ENCODE results near the gene PTPN4.
A peak's percentile ranks its signal among the peaks of the same experiment; 100 is the strongest.

Gene PTPN4

GRCh38 chr2:119760237-119760955, 674 bp downstream of the PTPN4 start:
- TF ChIP-seq CTCF (IDR thresholded peaks at IDR 0.05; ENCODE audit: unreplicated experiment in 3 of 3), result no peak
- Mint-ChIP-seq H3K27me3 (ENCODE audit: low read depth) (no peaks in the 10 kb centered on the region), H3K4me1 (peaks cover 35% of the 10 kb centered on the region), H3K27ac (peak overlapping the region; percentile 55 to 81 (median 56)), H3K36me3 (ENCODE audit: low read depth) (no peaks in the 10 kb centered on the region), H3K4me3 (peak overlapping the region; percentile 80 to 85 (median 82)), H3K9me3 (no peaks in the 10 kb centered on the region)

DNA sequence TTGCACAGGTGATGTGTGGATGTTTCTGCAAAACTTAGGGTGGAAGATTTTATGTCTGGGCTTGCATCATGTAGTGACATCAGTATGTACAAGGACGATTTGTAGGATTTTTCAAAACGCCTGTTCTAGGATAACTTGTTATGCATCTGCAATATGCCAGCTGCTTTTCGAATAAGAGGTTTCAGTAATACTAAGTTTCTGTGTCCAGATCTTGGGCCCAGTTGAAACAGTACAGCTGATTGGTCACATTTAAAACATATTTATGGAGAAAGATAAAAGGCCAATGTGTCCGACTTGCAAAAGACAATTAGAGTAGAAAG, 1.2 kb downstream of the PTPN4 start:
- Mint-ChIP-seq H3K36me3 (ENCODE audit: low read depth) (no peaks in the 10 kb centered on the region), H3K4me1 (peaks cover 39% of the 10 kb centered on the region), H3K9me3 (no peaks in the 10 kb centered on the region), H3K27ac (peak overlapping the region; percentile 55 to 81 (median 56)), H3K4me3 (peak overlapping the region; percentile 80 to 85 (median 82)), H3K27me3 (ENCODE audit: low read depth) (no peaks in the 10 kb centered on the region)
- TF ChIP-seq CTCF (IDR thresholded peaks at IDR 0.05; ENCODE audit: unreplicated experiment in 3 of 3), result no peak

- no peaks in the 10 kb centered on the region for H3K36me3 Mint-ChIP-seq (ENCODE audit: low read depth)
- no peak overlapping the region for H3K27ac Mint-ChIP-seq
- H3K4me1 Mint-ChIP-seq, result peaks cover 39% of the 10 kb centered on the region
- TF ChIP-seq CTCF (IDR thresholded peaks at IDR 0.05; ENCODE audit: unreplicated experiment in 3 of 3), result no peak
- H3K27me3 Mint-ChIP-seq (ENCODE audit: low read depth), result no peaks in the 10 kb centered on the region
- H3K9me3 Mint-ChIP-seq, result no peaks in the 10 kb centered on the region
- H3K4me3 Mint-ChIP-seq, result no peak overlapping the region
These were observed 5.1 kb downstream of the PTPN4 start for GRCh38 chr2:119764832-119765231.

DNA sequence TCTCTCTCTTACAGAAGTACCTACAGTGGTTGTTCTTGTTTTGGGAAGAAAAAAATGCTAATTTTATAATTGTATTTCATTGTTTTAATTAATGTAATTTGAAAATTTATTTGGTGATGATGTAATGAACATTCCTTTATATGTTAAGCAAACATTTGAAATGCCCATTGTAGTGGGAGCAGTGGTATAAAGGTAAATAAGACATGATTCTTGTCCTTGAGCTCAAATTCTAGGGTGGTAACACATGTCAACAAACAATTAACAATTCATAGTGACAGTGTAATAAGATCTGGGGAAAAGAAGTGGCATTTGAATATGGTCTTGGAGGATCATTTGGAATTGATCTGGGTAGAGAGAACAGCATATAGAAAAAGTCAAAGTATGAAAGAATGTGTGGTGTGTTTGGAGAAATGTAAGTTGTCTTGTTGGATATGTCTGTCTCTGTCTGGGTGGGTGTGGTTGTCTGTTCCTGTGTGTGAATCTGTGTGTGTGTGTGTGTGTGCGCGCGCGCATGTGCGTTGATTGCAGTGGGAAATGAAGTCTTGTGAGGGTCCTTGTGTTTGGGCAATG, 5.8 kb downstream of the PTPN4 start:
- no peak for TF ChIP-seq CTCF (IDR thresholded peaks at IDR 0.05; ENCODE audit: unreplicated experiment in 3 of 3)
- Mint-ChIP-seq H3K4me3 (no peak overlapping the region), H3K27me3 (ENCODE audit: low read depth) (no peaks in the 10 kb centered on the region), H3K4me1 (peaks cover 39% of the 10 kb centered on the region), H3K36me3 (ENCODE audit: low read depth) (no peaks in the 10 kb centered on the region), H3K9me3 (no peaks in the 10 kb centered on the region), H3K27ac (no peak overlapping the region)

GRCh38 chr2:119766944-119767343, 7.2 kb downstream of the PTPN4 start:
- Mint-ChIP-seq H3K27me3 (ENCODE audit: low read depth) (no peaks in the 10 kb centered on the region), H3K4me3 (no peak overlapping the region), H3K9me3 (no peaks in the 10 kb centered on the region), H3K27ac (no peak overlapping the region), H3K36me3 (ENCODE audit: low read depth) (peaks cover 7% of the 10 kb centered on the region), H3K4me1 (peaks cover 32% of the 10 kb centered on the region)
- TF ChIP-seq CTCF (IDR thresholded peaks at IDR 0.05; ENCODE audit: unreplicated experiment in 3 of 3), result no peak

DNA sequence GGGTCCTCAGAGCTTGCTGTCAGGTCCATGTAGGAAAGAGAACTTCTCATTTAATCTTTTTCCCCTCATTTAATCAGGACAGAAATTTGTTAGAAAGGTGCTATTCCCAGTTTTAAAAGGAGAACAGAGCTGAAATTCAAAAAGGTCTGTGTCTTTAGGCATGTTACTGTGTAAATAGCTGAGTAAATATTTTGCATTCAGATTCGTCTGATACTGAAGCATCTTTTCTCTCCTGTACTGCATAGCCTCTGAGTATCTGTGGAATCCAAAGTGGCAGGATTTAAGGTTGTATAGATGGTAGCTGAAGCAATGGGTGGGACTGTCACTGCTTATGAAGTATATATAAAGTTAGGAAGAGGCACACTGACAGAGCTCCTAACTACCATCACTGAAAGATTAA, 9.0 kb downstream of the PTPN4 start:
- TF ChIP-seq CTCF (IDR thresholded peaks at IDR 0.05; ENCODE audit: unreplicated experiment in 3 of 3), result no peak
- Mint-ChIP-seq H3K4me3 (no peak overlapping the region), H3K9me3 (no peaks in the 10 kb centered on the region), H3K36me3 (ENCODE audit: low read depth) (peaks cover 9% of the 10 kb centered on the region), H3K27ac (no peak overlapping the region), H3K27me3 (ENCODE audit: low read depth) (no peaks in the 10 kb centered on the region), H3K4me1 (peaks cover 19% of the 10 kb centered on the region)
